ENCODE data around the gene NKAP.
"Not testable (repeated sequence)": the region's sequence is repeated elsewhere in the genome, so short reads cannot be mapped to it uniquely, and the experiment has no call there.

Gene NKAP

GRCh38 chrX:119943185-119943988 lies at the start of gene NKAP:
TSS of gene NKAP (minus strand) at chrX:119943751. CDS start at chrX:119943605, 146 bp downstream.
- in situ Hi-C loops (cut with HindIII; ENCODE audit: low sequenced_read_pairs) = no loop called here

GRCh38 chrX:119991005-119991787 lies 47.6 kb upstream of the NKAP start:
- in situ Hi-C loops (cut with HindIII; ENCODE audit: low sequenced_read_pairs) = no loop called here

GRCh38 chrX:119990556-119991004 lies 47.0 kb upstream of the NKAP start:
- in situ Hi-C loops (cut with HindIII; ENCODE audit: low sequenced_read_pairs) = no loop called here

- in situ Hi-C loops (cut with HindIII; ENCODE audit: low sequenced_read_pairs) = no loop called here
Measured at GRCh38 chrX:119989905-119990555, 46.5 kb upstream of the NKAP start.

DNA sequence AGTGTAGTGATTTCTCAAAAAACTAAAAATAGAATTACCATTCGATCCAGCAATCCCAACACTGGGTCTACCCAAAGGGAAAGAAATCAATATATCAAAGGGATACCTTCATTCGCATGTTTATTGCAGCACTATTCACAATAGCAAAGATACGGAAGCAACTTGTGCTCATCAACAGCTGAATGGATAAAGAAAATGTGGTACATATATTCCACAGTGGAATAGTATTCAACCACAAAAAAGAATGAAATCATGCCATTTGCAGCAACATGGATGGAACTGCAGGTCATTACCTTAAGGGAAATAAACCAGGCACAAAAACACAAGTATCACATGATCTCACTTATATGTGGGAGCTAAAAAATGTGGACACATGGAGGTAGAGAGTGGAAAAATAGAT lies 42.7 kb upstream of the NKAP start:
- in situ Hi-C loops (cut with HindIII; ENCODE audit: low sequenced_read_pairs) = no loop called here

GRCh38 chrX:119984652-119985051 lies 41.1 kb upstream of the NKAP start:
- in situ Hi-C loops (cut with HindIII; ENCODE audit: low sequenced_read_pairs) = no loop called here

DNA sequence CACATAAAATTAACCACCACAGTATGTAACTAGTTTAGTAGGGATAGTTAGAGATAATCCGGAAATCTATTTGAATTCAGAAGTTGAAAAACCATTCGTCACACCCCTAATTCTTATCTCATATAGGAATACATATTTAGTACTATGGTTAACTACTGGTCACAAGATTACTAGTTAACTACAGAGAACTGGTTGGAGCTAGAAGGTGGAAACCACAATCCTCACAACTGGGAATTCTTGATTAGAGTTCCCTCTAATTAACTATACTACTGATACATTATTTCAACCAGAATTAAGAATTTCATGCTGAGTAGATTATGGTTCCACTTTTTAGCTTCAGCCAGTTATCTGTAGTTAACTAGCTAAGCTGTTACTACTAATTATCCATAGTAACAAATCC lies 39.9 kb upstream of the NKAP start:
- in situ Hi-C loops (cut with HindIII; ENCODE audit: low sequenced_read_pairs) = no loop called here

- in situ Hi-C loops (cut with HindIII; ENCODE audit: low sequenced_read_pairs) = no loop called here
Measured at GRCh38 chrX:119982145-119982544, 38.6 kb upstream of the NKAP start.

GRCh38 chrX:119981286-119982070 lies 37.9 kb upstream of the NKAP start:
- in situ Hi-C loops (cut with HindIII; ENCODE audit: low sequenced_read_pairs) = no loop called here

GRCh38 chrX:119977172-119977571 lies 33.6 kb upstream of the NKAP start:
- in situ Hi-C loops (cut with HindIII; ENCODE audit: low sequenced_read_pairs) = not testable (repeated sequence)

DNA sequence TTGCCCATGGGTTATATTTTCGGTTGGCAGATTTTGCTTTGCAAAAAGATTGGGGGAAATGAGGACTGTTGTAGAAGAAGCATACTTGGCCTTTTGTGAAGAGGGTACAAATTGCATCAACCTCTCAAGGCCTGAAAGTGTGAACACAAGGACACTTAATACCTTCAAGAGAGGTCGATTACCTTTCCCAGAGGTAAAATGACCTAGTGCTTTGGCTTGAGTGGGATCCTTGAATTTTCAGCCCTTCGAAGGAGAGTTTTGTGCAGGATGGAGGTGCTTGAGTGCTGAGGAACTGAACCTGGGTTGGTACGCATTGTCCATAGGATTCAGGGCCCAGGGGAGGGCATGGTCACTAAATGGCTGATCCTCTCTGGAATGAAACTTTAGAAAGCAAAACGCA lies 27.6 kb upstream of the NKAP start:
- in situ Hi-C loops (cut with HindIII; ENCODE audit: low sequenced_read_pairs) = no loop called here

GRCh38 chrX:119970574-119970973 lies 27.0 kb upstream of the NKAP start:
- in situ Hi-C loops (cut with HindIII; ENCODE audit: low sequenced_read_pairs) = no loop called here

- in situ Hi-C loops (cut with HindIII; ENCODE audit: low sequenced_read_pairs) = not testable (repeated sequence)
Measured at GRCh38 chrX:119966837-119967236, 23.3 kb upstream of the NKAP start.

DNA sequence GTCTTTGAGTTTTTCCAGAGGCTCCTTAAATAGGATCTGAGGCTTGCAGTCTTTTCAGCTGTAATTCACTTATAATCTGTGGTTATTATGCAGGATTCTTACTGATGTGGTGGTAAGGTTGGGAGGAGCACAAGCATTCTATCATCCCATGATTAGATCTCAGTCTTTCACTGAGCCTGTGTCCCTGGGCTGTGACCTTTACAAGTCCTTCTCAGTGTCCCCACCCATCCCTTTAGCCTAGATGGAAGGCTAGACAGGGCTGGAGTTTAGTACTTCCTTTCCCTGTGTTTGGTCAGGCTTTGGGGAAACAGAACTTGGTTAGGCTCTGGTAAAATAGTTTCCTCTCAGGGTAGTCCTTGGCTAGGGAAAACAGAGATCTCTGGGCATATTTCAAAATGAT lies 17.1 kb upstream of the NKAP start:
- in situ Hi-C loops (cut with HindIII; ENCODE audit: low sequenced_read_pairs) = no loop called here

GRCh38 chrX:119955807-119956570 lies 12.4 kb upstream of the NKAP start:
- in situ Hi-C loops (cut with HindIII; ENCODE audit: low sequenced_read_pairs) = not testable (repeated sequence)

DNA sequence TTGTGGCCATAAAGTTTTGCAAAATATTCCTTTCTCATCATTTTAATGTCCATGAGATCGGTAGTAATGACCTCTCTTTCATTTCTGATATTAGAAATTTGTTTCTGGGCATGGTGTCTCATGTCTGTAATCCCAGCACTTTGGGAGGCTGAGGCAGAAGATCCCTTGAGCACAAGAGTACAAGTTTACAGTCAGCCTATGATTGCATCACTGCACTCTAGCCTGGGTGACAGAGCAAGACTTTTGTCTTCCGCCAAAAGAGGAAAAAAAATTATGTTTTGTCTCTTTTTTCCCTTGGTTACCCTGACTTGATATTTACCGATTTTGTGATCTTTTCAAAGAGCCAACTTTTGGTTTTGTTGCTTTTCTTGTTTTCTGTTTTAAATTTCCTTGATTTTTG lies 10.8 kb upstream of the NKAP start:
- in situ Hi-C loops (cut with HindIII; ENCODE audit: low sequenced_read_pairs) = no loop called here

DNA sequence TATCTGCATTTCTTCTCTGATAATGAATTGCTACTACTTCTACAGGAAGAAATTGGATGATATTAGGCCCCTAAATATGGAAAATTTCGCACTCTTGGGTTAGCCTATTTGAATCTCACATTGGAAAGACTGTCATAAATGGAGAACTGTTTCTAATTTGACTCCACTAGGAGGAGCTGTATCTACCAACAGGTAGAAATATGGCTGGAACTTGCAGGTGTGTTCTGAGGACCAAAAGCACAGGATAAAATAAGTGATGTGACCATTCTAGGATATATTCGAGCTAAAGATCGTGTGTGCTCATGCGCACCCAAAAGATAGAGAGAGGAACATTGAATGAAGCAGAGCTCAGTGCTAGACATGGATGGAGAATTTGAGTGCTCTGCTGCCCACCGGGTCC lies 4.8 kb upstream of the NKAP start:
- in situ Hi-C loops (cut with HindIII; ENCODE audit: low sequenced_read_pairs) = no loop called here

- in situ Hi-C loops (cut with HindIII; ENCODE audit: low sequenced_read_pairs) = no loop called here
Measured at GRCh38 chrX:119945481-119945880, 1.9 kb upstream of the NKAP start.

- in situ Hi-C loops (cut with HindIII; ENCODE audit: low sequenced_read_pairs) = no loop called here
Measured at GRCh38 chrX:119942831-119943184, 743 bp downstream of the NKAP start.

DNA sequence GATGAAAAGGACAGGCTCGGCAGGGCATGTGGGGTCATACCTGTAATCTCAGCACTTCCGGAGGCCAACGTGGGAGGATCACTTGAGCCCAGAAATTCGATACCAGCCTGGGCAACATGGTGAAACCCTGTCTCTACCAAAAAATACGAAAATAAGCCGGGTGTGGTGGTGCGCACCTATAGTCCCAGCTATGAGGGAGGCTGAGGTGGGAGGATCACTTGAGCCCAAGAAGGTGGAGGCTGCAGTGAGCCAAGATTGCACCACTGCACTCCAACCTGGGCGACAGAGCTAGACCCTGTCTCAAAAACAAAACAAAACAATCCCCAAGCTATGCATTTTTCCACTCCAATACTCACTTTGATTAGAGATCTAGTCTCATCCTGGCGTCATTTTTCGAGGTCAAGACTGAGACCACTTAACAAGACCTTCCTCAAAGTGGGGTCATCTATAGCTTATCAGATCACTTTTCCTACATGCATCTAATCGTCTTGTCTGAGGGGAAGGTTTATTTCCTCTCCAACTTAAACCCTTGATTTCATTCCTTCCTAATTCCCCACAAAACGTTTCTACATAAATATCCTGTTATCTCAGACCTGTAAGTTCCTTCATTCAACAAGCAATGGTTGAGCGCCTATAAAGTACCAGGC lies 1.3 kb downstream of the NKAP start:
- in situ Hi-C loops (cut with HindIII; ENCODE audit: low sequenced_read_pairs) = no loop called here

Measured in DLD1 (cell line).